OCI-M2 (cell line): ENCODE measurements around the gene ATG4C.

Source experiments
- DNase-seq: peaks from one replicate; lab custom pipeline; 2025; ENCODE audit not compliant: unreplicated experiment; lab: John Stamatoyannopoulos, UW

The ATG4C gene

GRCh38 chr1:62836856-62837540 is 53.1 kb downstream of the ATG4C start:
- no peak for DNase-seq

GRCh38 chr1:62840555-62840954 is 56.6 kb downstream of the ATG4C start:
- no peak for DNase-seq

- no peak for DNase-seq
Measured at GRCh38 chr1:62841587-62842169, 57.7 kb downstream of the ATG4C start.

GRCh38 chr1:62844030-62844429 is 60.1 kb downstream of the ATG4C start:
- DNase-seq, result no peak

GRCh38 chr1:62849031-62849430 is 65.1 kb downstream of the ATG4C start:
- DNase-seq, result no peak

- DNase-seq, result no peak
Measured at GRCh38 chr1:62852253-62852652, 68.3 kb downstream of the ATG4C start.

- no peak for DNase-seq
Measured at GRCh38 chr1:62856960-62857359, 73.0 kb downstream of the ATG4C start.

- no peak for DNase-seq
Measured at GRCh38 chr1:62869217-62869754, 85.4 kb downstream of the ATG4C start.

GRCh38 chr1:62870148-62870547 is 86.2 kb downstream of the ATG4C start:
- no peak for DNase-seq

GRCh38 chr1:62875676-62876075 is 91.7 kb downstream of the ATG4C start:
- DNase-seq, result no peak

GRCh38 chr1:62876535-62876934 is 92.6 kb downstream of the ATG4C start:
- no peak for DNase-seq

GRCh38 chr1:62877579-62877978 is 93.6 kb downstream of the ATG4C start:
- DNase-seq, result no peak

GRCh38 chr1:62879962-62880361 is 96.0 kb downstream of the ATG4C start:
- no peak for DNase-seq

GRCh38 chr1:62882201-62883104 is 98.5 kb downstream of the ATG4C start:
- no peak for DNase-seq

- no peak for DNase-seq
Measured at GRCh38 chr1:62884156-62884740, 100.3 kb downstream of the ATG4C start.

GRCh38 chr1:62887799-62888507 is 104.0 kb downstream of the ATG4C start:
- DNase-seq, result no peak

- no peak for DNase-seq
Measured at GRCh38 chr1:62891956-62892562, 108.1 kb downstream of the ATG4C start.

- no peak for DNase-seq
Measured at GRCh38 chr1:62897788-62898187, 113.9 kb downstream of the ATG4C start.

- DNase-seq, result no peak
Measured at GRCh38 chr1:62900566-62900965, 116.6 kb downstream of the ATG4C start.

GRCh38 chr1:62901650-62902049 is 117.7 kb downstream of the ATG4C start:
- no peak for DNase-seq
